ENCODE results near the gene LRSAM1.

Gene LRSAM1

GRCh38 chr9:127426756-127427155 is 24.6 kb upstream of the LRSAM1 start:
- Histone ChIP-seq H3K9me3 (ENCODE audit: control insufficient read depth, low read length) (no peaks in the 10 kb centered on the region), H3K4me1 (ENCODE audit: control insufficient read depth, insufficient read depth, low read length) (peaks cover 8% of the 10 kb centered on the region), H3K4me3 (ENCODE audit: insufficient read depth, low read depth, low read length) (no peak overlapping the region), H3K27ac (ENCODE audit: insufficient read depth, low read depth, low read length, poor library complexity, severe bottlenecking) (no peak overlapping the region), H3K36me3 (ENCODE audit: control insufficient read depth, insufficient read depth, low read length) (peaks cover 14% of the 10 kb centered on the region), H3K27me3 (ENCODE audit: control insufficient read depth, insufficient read depth, low read length, poor library complexity, severe bottlenecking) (no peaks in the 10 kb centered on the region)
- WGBS, 2 experiments, result 89 to 95% methylated on average over 2 of the region's 2 CpGs

DNA sequence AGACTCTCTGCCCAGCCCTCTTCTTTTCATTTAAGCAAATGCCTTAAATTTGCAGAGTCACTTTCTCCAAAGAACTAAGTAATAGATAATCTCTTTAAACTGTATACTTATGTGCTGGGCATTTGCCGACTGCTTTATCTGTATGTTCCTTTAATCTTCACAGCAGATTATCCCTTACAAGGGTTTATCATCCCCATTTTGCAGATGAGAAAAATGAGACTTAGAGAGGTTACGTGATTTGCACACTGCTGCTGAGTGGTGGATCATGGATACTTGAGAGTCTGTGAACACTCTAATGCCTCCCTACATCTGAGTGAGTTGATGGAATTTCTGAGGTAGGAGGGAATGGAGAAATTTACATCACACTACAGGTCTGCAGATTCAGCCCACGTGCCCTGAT is 23.0 kb upstream of the LRSAM1 start:
- Histone ChIP-seq H3K36me3 (ENCODE audit: control insufficient read depth, insufficient read depth, low read length) (peaks cover 14% of the 10 kb centered on the region), H3K4me1 (ENCODE audit: control insufficient read depth, insufficient read depth, low read length) (no peaks in the 10 kb centered on the region), H3K4me3 (ENCODE audit: insufficient read depth, low read depth, low read length) (no peak overlapping the region), H3K27ac (ENCODE audit: insufficient read depth, low read depth, low read length, poor library complexity, severe bottlenecking) (no peak overlapping the region), H3K9me3 (ENCODE audit: control insufficient read depth, low read length) (no peaks in the 10 kb centered on the region), H3K27me3 (ENCODE audit: control insufficient read depth, insufficient read depth, low read length, poor library complexity, severe bottlenecking) (no peaks in the 10 kb centered on the region)
- WGBS, 2 experiments, result 93 to 97% methylated on average over 3 of the region's 3 CpGs

GRCh38 chr9:127430415-127430814 is 20.9 kb upstream of the LRSAM1 start:
- Histone ChIP-seq H3K27me3 (ENCODE audit: control insufficient read depth, insufficient read depth, low read length, poor library complexity, severe bottlenecking) (no peaks in the 10 kb centered on the region), H3K27ac (ENCODE audit: insufficient read depth, low read depth, low read length, poor library complexity, severe bottlenecking) (no peak overlapping the region), H3K4me3 (ENCODE audit: insufficient read depth, low read depth, low read length) (no peak overlapping the region), H3K9me3 (ENCODE audit: control insufficient read depth, low read length) (no peaks in the 10 kb centered on the region), H3K36me3 (ENCODE audit: control insufficient read depth, insufficient read depth, low read length) (peaks cover 27% of the 10 kb centered on the region), H3K4me1 (ENCODE audit: control insufficient read depth, insufficient read depth, low read length) (no peaks in the 10 kb centered on the region)
- WGBS, 2 experiments, result 97 to 98% methylated on average over 8 of the region's 8 CpGs

DNA sequence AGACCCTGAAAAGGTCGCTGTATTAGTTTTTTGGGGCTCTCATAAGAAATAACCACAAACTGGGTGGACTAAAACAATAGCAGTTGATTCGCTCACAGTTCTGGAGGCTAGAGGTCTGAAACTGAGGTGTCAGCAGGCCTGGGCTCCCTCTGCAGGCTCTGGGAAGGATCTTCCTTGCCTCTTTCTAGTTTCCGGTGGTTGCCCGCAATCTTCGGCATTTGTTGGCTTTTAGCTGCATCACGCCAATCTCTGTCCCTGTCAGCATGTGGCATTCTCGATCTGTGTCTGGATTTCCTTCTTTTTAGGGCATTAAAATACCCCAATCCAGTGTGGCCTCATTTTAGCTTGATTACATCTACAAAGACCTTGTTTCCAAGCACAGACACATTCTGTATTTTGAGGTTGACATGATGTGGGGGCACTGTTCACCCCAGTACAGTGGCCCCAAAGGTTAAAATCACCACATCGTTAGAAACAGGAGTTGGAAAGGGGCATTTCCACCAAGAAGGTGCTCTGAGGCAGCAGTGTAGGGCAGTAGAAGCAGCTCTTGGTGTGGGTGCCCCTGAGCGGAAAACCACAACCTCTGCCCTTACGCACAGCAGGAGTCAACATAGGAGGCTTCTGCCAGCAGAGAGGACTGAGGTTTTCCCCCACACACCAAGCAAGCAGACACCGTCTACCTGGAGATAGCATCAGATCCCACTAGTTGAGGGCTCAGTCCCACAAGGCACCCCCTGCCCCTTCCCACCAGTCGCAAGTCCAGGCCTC is 13.6 kb upstream of the LRSAM1 start:
- no peaks in the 10 kb centered on the region for H3K4me1 ChIP-seq (ENCODE audit: control insufficient read depth, insufficient read depth, low read length)
- peaks cover 40% of the 10 kb centered on the region for H3K36me3 ChIP-seq (ENCODE audit: control insufficient read depth, insufficient read depth, low read length)
- 90 to 92% methylated on average over 12 of the region's 12 CpGs for WGBS, 2 experiments
- H3K9me3 ChIP-seq (ENCODE audit: control insufficient read depth, low read length), result no peaks in the 10 kb centered on the region
- H3K27ac ChIP-seq (ENCODE audit: insufficient read depth, low read depth, low read length, poor library complexity, severe bottlenecking), result no peak overlapping the region
- no peaks in the 10 kb centered on the region for H3K27me3 ChIP-seq (ENCODE audit: control insufficient read depth, insufficient read depth, low read length, poor library complexity, severe bottlenecking)
- H3K4me3 ChIP-seq (ENCODE audit: insufficient read depth, low read depth, low read length), result no peak overlapping the region

DNA sequence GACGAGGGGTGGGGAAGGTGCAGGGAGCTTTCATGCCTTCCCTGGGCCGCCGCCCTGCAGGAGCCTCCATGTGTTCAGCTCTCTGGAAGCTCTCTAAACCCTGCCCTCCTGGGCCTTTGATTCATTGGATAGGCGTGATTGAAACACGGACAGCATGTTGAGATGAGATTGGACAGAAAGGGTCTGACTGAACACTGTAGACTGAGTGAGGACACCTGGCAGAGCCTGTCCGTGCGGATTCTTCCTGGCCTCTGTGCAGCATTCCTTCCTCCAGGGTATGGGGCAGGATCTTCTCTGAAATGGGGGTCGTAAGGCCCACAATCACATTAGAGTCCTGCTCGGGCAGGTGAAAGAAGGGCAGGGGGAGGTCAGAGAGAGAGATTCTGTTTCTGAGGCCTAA is 12.9 kb upstream of the LRSAM1 start:
- Histone ChIP-seq H3K9me3 (ENCODE audit: control insufficient read depth, low read length) (no peaks in the 10 kb centered on the region), H3K27ac (ENCODE audit: insufficient read depth, low read depth, low read length, poor library complexity, severe bottlenecking) (no peak overlapping the region), H3K27me3 (ENCODE audit: control insufficient read depth, insufficient read depth, low read length, poor library complexity, severe bottlenecking) (no peaks in the 10 kb centered on the region), H3K4me1 (ENCODE audit: control insufficient read depth, insufficient read depth, low read length) (no peaks in the 10 kb centered on the region), H3K36me3 (ENCODE audit: control insufficient read depth, insufficient read depth, low read length) (peaks cover 42% of the 10 kb centered on the region), H3K4me3 (ENCODE audit: insufficient read depth, low read depth, low read length) (no peak overlapping the region)
- 95% methylated on average over 9 of the region's 9 CpGs for WGBS, 2 experiments

- Histone ChIP-seq H3K27ac (ENCODE audit: insufficient read depth, low read depth, low read length, poor library complexity, severe bottlenecking) (no peak overlapping the region), H3K4me1 (ENCODE audit: control insufficient read depth, insufficient read depth, low read length) (peaks cover 10% of the 10 kb centered on the region), H3K9me3 (ENCODE audit: control insufficient read depth, low read length) (no peaks in the 10 kb centered on the region), H3K4me3 (ENCODE audit: insufficient read depth, low read depth, low read length) (no peak overlapping the region), H3K27me3 (ENCODE audit: control insufficient read depth, insufficient read depth, low read length, poor library complexity, severe bottlenecking) (no peaks in the 10 kb centered on the region), H3K36me3 (ENCODE audit: control insufficient read depth, insufficient read depth, low read length) (peaks cover 47% of the 10 kb centered on the region)
- 92 to 93% methylated on average over 17 of the region's 17 CpGs for WGBS, 2 experiments
Observed at GRCh38 chr9:127444283-127444920, 6.9 kb upstream of the LRSAM1 start.

GRCh38 chr9:127444921-127445850 is 6.1 kb upstream of the LRSAM1 start:
- no peak overlapping the region for H3K27ac ChIP-seq (ENCODE audit: insufficient read depth, low read depth, low read length, poor library complexity, severe bottlenecking)
- H3K9me3 ChIP-seq (ENCODE audit: control insufficient read depth, low read length), result no peaks in the 10 kb centered on the region
- peaks cover 55% of the 10 kb centered on the region for H3K36me3 ChIP-seq (ENCODE audit: control insufficient read depth, insufficient read depth, low read length)

GRCh38 chr9:127445851-127446712 is 5.2 kb upstream of the LRSAM1 start:
- H3K27ac ChIP-seq (ENCODE audit: insufficient read depth, low read depth, low read length, poor library complexity, severe bottlenecking), result no peak overlapping the region
- no peaks in the 10 kb centered on the region for H3K9me3 ChIP-seq (ENCODE audit: control insufficient read depth, low read length)
- peaks cover 15% of the 10 kb centered on the region for H3K4me1 ChIP-seq (ENCODE audit: control insufficient read depth, insufficient read depth, low read length)
- H3K36me3 ChIP-seq (ENCODE audit: control insufficient read depth, insufficient read depth, low read length), result peaks cover 55% of the 10 kb centered on the region
- WGBS, 2 experiments, result 90 to 91% methylated on average over 4 of the region's 4 CpGs
- H3K27me3 ChIP-seq (ENCODE audit: control insufficient read depth, insufficient read depth, low read length, poor library complexity, severe bottlenecking), result no peaks in the 10 kb centered on the region
- no peak overlapping the region for H3K4me3 ChIP-seq (ENCODE audit: insufficient read depth, low read depth, low read length)

More at GRCh38 chr9:127444921-127445850, 6.1 kb upstream of the LRSAM1 start:
- no peaks in the 10 kb centered on the region for H3K27me3 ChIP-seq (ENCODE audit: control insufficient read depth, insufficient read depth, low read length, poor library complexity, severe bottlenecking)
- H3K4me3 ChIP-seq (ENCODE audit: insufficient read depth, low read depth, low read length), result no peak overlapping the region
- 97% methylated on average over 14 to 15 of the region's 15 CpGs for WGBS, 2 experiments
- peaks cover 15% of the 10 kb centered on the region for H3K4me1 ChIP-seq (ENCODE audit: control insufficient read depth, insufficient read depth, low read length)

- Histone ChIP-seq H3K9me3 (ENCODE audit: control insufficient read depth, low read length) (no peaks in the 10 kb centered on the region), H3K36me3 (ENCODE audit: control insufficient read depth, insufficient read depth, low read length) (peaks cover 55% of the 10 kb centered on the region), H3K27me3 (ENCODE audit: control insufficient read depth, insufficient read depth, low read length, poor library complexity, severe bottlenecking) (no peaks in the 10 kb centered on the region), H3K4me1 (ENCODE audit: control insufficient read depth, insufficient read depth, low read length) (peaks cover 15% of the 10 kb centered on the region), H3K27ac (ENCODE audit: insufficient read depth, low read depth, low read length, poor library complexity, severe bottlenecking) (no peak overlapping the region), H3K4me3 (ENCODE audit: insufficient read depth, low read depth, low read length) (no peak overlapping the region)
- 94 to 95% methylated on average over 7 of the region's 7 CpGs for WGBS, 2 experiments
Observed at GRCh38 chr9:127446713-127447415, 4.4 kb upstream of the LRSAM1 start.
